ENCODE results near the gene ARNT2.

- TF ChIP-seq, protein P1, sequence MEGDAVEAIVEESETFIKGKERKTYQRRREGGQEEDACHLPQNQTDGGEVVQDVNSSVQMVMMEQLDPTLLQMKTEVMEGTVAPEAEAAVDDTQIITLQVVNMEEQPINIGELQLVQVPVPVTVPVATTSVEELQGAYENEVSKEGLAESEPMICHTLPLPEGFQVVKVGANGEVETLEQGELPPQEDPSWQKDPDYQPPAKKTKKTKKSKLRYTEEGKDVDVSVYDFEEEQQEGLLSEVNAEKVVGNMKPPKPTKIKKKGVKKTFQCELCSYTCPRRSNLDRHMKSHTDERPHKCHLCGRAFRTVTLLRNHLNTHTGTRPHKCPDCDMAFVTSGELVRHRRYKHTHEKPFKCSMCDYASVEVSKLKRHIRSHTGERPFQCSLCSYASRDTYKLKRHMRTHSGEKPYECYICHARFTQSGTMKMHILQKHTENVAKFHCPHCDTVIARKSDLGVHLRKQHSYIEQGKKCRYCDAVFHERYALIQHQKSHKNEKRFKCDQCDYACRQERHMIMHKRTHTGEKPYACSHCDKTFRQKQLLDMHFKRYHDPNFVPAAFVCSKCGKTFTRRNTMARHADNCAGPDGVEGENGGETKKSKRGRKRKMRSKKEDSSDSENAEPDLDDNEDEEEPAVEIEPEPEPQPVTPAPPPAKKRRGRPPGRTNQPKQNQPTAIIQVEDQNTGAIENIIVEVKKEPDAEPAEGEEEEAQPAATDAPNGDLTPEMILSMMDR (IDR thresholded peaks at IDR 0.05): no peak
- no peak for TF ChIP-seq POLR2A (IDR thresholded peaks at IDR 0.05)
- no peak for TF ChIP-seq EP300 (IDR thresholded peaks at IDR 0.05)
These were observed 29.7 kb downstream of the ARNT2 start for GRCh38 chr15:80433836-80434235.
